HEK293 (cell line): ENCODE measurements around the gene HIF1AN.

ENCODE experiments used
- BCL11A ChIP-seq: fragments of 450-650 bp; formaldehyde crosslinking; IDR thresholded peaks from 2 replicates; pipeline ENCODE4 v1.5.1; 2016; ENCODE audit warnings: low read depth, missing biosample characterization, missing genetic modification characterization
- BCL6B ChIP-seq: fragments of 450-650 bp; formaldehyde crosslinking; IDR thresholded peaks from 2 replicates; pipeline ENCODE4 v1.5.1; 2017; ENCODE audit warnings: missing biosample characterization, missing genetic modification characterization
- EGR2 ChIP-seq: fragments of 450-650 bp; formaldehyde crosslinking; IDR thresholded peaks from 2 replicates; pipeline ENCODE4 v1.5.1; 2016; ENCODE audit warnings: low read depth, missing biosample characterization, missing genetic modification characterization
- HOXA7 ChIP-seq: sonication (generic); formaldehyde crosslinking; IDR thresholded peaks from 2 replicates; pipeline ENCODE4 v1.8.1; 2022; ENCODE audit warnings: missing genetic modification reagents, borderline replicate concordance
- KLF16 ChIP-seq: fragments of 450-650 bp; formaldehyde crosslinking; IDR thresholded peaks from 2 replicates; pipeline ENCODE4 v1.5.1; 2017; ENCODE audit warnings: missing biosample characterization, missing genetic modification characterization
- KLF8 ChIP-seq: fragments of 450-650 bp; formaldehyde crosslinking; IDR thresholded peaks from 2 replicates; pipeline ENCODE4 v1.5.1; 2016; ENCODE audit warnings: missing biosample characterization, missing genetic modification characterization
- PRDM10 ChIP-seq: fragments of 450-650 bp; formaldehyde crosslinking; IDR thresholded peaks from 2 replicates; pipeline ENCODE4 v1.5.1; 2016; ENCODE audit warnings: missing biosample characterization, missing genetic modification characterization
- PRDM6 ChIP-seq: fragments of 450-650 bp; formaldehyde crosslinking; IDR thresholded peaks from 2 replicates; pipeline ENCODE4 v1.5.1; 2017; ENCODE audit warnings: missing biosample characterization, missing genetic modification characterization
- SETDB1 ChIP-seq: IDR thresholded peaks from one replicate; pipeline ENCODE4 v1.6.1; 2017; ENCODE audit warnings: mild to moderate bottlenecking, low read length, moderate library complexity, mixed read lengths; ENCODE audit not compliant: insufficient read length
- ZBTB1 ChIP-seq: fragments of 450-650 bp; formaldehyde crosslinking; IDR thresholded peaks from 2 replicates; pipeline ENCODE4 v1.5.1; 2016; ENCODE audit warnings: missing biosample characterization, missing genetic modification characterization
- ZBTB17 ChIP-seq: fragments of 450-650 bp; formaldehyde crosslinking; IDR thresholded peaks from 2 replicates; pipeline ENCODE4 v1.5.1; 2016; ENCODE audit warnings: missing biosample characterization, missing genetic modification characterization
- ZBTB48 ChIP-seq: fragments of 450-650 bp; formaldehyde crosslinking; IDR thresholded peaks from 2 replicates; pipeline ENCODE4 v1.5.1; 2016; ENCODE audit warnings: missing biosample characterization, missing genetic modification characterization
- ZFP3 ChIP-seq: fragments of 450-650 bp; formaldehyde crosslinking; IDR thresholded peaks from 2 replicates; pipeline ENCODE4 v1.5.1; 2016; ENCODE audit warnings: low read depth, missing biosample characterization, missing genetic modification characterization
- ZNF138 ChIP-seq: fragments of 450-650 bp; formaldehyde crosslinking; IDR thresholded peaks from 2 replicates; pipeline ENCODE4 v1.5.1; 2016; ENCODE audit warnings: missing biosample characterization, missing genetic modification characterization, borderline replicate concordance
- ZNF155 ChIP-seq: fragments of 450-650 bp; formaldehyde crosslinking; IDR thresholded peaks from 2 replicates; pipeline ENCODE4 v1.5.1; 2016; ENCODE audit warnings: missing biosample characterization, missing genetic modification characterization
- ZNF184 ChIP-seq: fragments of 450-650 bp; IDR thresholded peaks from 2 replicates; pipeline ENCODE4 v1.5.1; 2018; ENCODE audit warnings: missing biosample characterization, mild to moderate bottlenecking, missing genetic modification characterization
- ZNF211 ChIP-seq: fragments of 450-650 bp; formaldehyde crosslinking; IDR thresholded peaks from 2 replicates; pipeline ENCODE4 v1.5.1; 2016; ENCODE audit warnings: low read depth, missing biosample characterization, missing genetic modification characterization
- ZNF239 ChIP-seq: fragments of 450-650 bp; formaldehyde crosslinking; IDR thresholded peaks from 2 replicates; pipeline ENCODE4 v1.5.1; 2016; ENCODE audit warnings: missing biosample characterization, missing genetic modification characterization
- ZNF280D ChIP-seq: fragments of 450-650 bp; formaldehyde crosslinking; IDR thresholded peaks from 2 replicates; pipeline ENCODE4 v1.5.1; 2016; ENCODE audit warnings: missing biosample characterization, missing genetic modification characterization
- ZNF302 ChIP-seq: fragments of 450-650 bp; formaldehyde crosslinking; IDR thresholded peaks from 2 replicates; pipeline ENCODE4 v1.5.1; 2016; ENCODE audit warnings: missing biosample characterization, missing genetic modification characterization, low read depth
- ZNF366 ChIP-seq: fragments of 450-650 bp; formaldehyde crosslinking; conservative IDR thresholded peaks from 2 replicates; pipeline ENCODE4 v1.5.1; 2016; ENCODE audit warnings: missing biosample characterization, missing genetic modification characterization
- ZNF423 ChIP-seq: fragments of 450-650 bp; formaldehyde crosslinking; IDR thresholded peaks from 2 replicates; pipeline ENCODE4 v1.5.1; 2016; ENCODE audit warnings: missing biosample characterization, missing genetic modification characterization
- ZNF473 ChIP-seq: fragments of 450-650 bp; formaldehyde crosslinking; IDR thresholded peaks from 2 replicates; pipeline ENCODE4 v1.5.1; 2017; ENCODE audit warnings: missing biosample characterization, missing genetic modification characterization
- ZNF488 ChIP-seq: fragments of 450-650 bp; formaldehyde crosslinking; IDR thresholded peaks from 2 replicates; pipeline ENCODE4 v1.5.1; 2016; ENCODE audit warnings: missing biosample characterization, missing genetic modification characterization
- ZNF555 ChIP-seq: fragments of 450-650 bp; formaldehyde crosslinking; conservative IDR thresholded peaks from 2 replicates; pipeline ENCODE4 v1.5.1; 2017; ENCODE audit warnings: missing biosample characterization, mild to moderate bottlenecking, missing genetic modification characterization, inconsistent platforms
- ZNF580 ChIP-seq: fragments of 450-650 bp; formaldehyde crosslinking; IDR thresholded peaks from 2 replicates; pipeline ENCODE4 v1.5.1; 2016; ENCODE audit warnings: missing biosample characterization, missing genetic modification characterization
- ZNF792 ChIP-seq: fragments of 450-650 bp; formaldehyde crosslinking; IDR thresholded peaks from 2 replicates; pipeline ENCODE4 v1.5.1; 2016; ENCODE audit warnings: missing biosample characterization, missing genetic modification characterization
- ZSCAN16 ChIP-seq: fragments of 450-650 bp; formaldehyde crosslinking; IDR thresholded peaks from 2 replicates; pipeline ENCODE4 v1.5.1; 2016; ENCODE audit warnings: missing biosample characterization, missing genetic modification characterization
- ZSCAN4 ChIP-seq: fragments of 450-650 bp; formaldehyde crosslinking; IDR thresholded peaks from 2 replicates; pipeline ENCODE4 v1.5.1; 2017; ENCODE audit warnings: missing biosample characterization, missing genetic modification characterization

The HIF1AN gene

GRCh38 chr10:100535715-100536353 is at the start of gene HIF1AN (continued):
- no peak for TF ChIP-seq PRDM6 (tag by site-specific recombination)
- TF ChIP-seq ZNF580: peak; percentile 91
- no peak for TF ChIP-seq ZNF184
- no peak for TF ChIP-seq ZNF211 (tag by site-specific recombination)
- no peak for TF ChIP-seq ZNF155 (tag by site-specific recombination)
- peak; percentile 91 for TF ChIP-seq KLF8
- TF ChIP-seq ZNF366: peak; percentile 53; the same call in 1 of the 2 replicates
- TF ChIP-seq ZFP3: no peak
- TF ChIP-seq ZNF473: no peak
- TF ChIP-seq ZNF555 (tag by site-specific recombination): no peak
- TF ChIP-seq ZNF792 (tag by site-specific recombination): no peak
- no peak for TF ChIP-seq ZNF280D (tag by site-specific recombination)
- 0 out of 2 replicates have a peak, but pooled peaks have one; percentile 14 for TF ChIP-seq EGR2 (tag by site-specific recombination)
- no peak for TF ChIP-seq ZBTB1 (tag by site-specific recombination)
- no peak for TF ChIP-seq ZNF488 (tag by site-specific recombination)
- peak; percentile 94 for TF ChIP-seq KLF16 (tag by site-specific recombination)
- no peak for TF ChIP-seq SETDB1
- no peak for TF ChIP-seq ZNF138 (tag by site-specific recombination)
- no peak for TF ChIP-seq BCL11A (tag by site-specific recombination)
- TF ChIP-seq HOXA7 (CRISPR knock-in tag): no peak
- TF ChIP-seq ZBTB48 (tag by site-specific recombination): no peak
- no peak for TF ChIP-seq ZNF302 (tag by site-specific recombination)
- TF ChIP-seq BCL6B (tag by site-specific recombination): no peak
- no peak for TF ChIP-seq ZNF239 (tag by site-specific recombination)
- peak; percentile 33; the same call in 1 of the 2 replicates for TF ChIP-seq ZSCAN4
- peak; percentile 64 for TF ChIP-seq PRDM10 (tag by site-specific recombination)
- TF ChIP-seq ZNF423 (tag by site-specific recombination): no peak
- TF ChIP-seq ZBTB17: peak; percentile 92
- TF ChIP-seq ZSCAN16 (tag by site-specific recombination): no peak
